Measurements from ENCODE around the gene DUSP23. TPM values are rescaled to one million over a fixed set of nuclear protein-coding genes. Genes with fewer than 3 reads are reported as not detected.

The DUSP23 gene
- total and polyA plus RNA-seq, 2 donors (not counting 3 experiments of a cell fraction or from before 2014, with no cell fraction given) = 82.5 to 197 TPM

- Histone ChIP-seq H3K36me3 (ENCODE audit: control insufficient read depth in 2 of 2, extremely low read depth in 1 of 2, insufficient read depth in 2 of 2, low read length in 2 of 2) (no peaks in the 10 kb centered on the region), H3K27ac (ENCODE audit: insufficient read depth, low read depth, low read length) (no peak overlapping the region), H2AFZ (ENCODE audit: low read depth, low read length) (no peak overlapping the region), H3K4me2 (ENCODE audit: insufficient read depth, low read length) (no peak overlapping the region), H3K27me3 (ENCODE audit: control insufficient read depth in 2 of 2, insufficient read depth in 2 of 2, low read length in 2 of 2) (no peaks in the 10 kb centered on the region), H3K9me1 (replicated peaks; ENCODE audit: control insufficient read depth, extremely low read depth, insufficient read depth, low read length) (no peaks in the 10 kb centered on the region), H3K9me3 (replicated peaks; ENCODE audit: control insufficient read depth, insufficient read depth, low read length) (no peaks in the 10 kb centered on the region), H3K79me2 (ENCODE audit: control insufficient read depth, insufficient read depth, low read length) (no peaks in the 10 kb centered on the region), H3K4me3 (replicated peaks in 1 of 3; ENCODE audit: insufficient read depth in 1 of 3, low read depth in 1 of 3, low read length in 3 of 3) (no peak overlapping the region), H3K4me1 (ENCODE audit: control insufficient read depth, extremely low read depth, insufficient read depth, low read length) (no peaks in the 10 kb centered on the region), H4K20me1 (replicated peaks; ENCODE audit: control insufficient read depth, extremely low read depth, insufficient read depth, low read length) (no peaks in the 10 kb centered on the region), H3K9ac (replicated peaks; ENCODE audit: extremely low read depth, insufficient read depth, low read length) (no peak overlapping the region)
- no peak for TF ChIP-seq MYC (IDR thresholded peaks at IDR 0.05; ENCODE audit: low read depth, low read length)
- no peak for TF ChIP-seq GATA2 (IDR thresholded peaks at IDR 0.05; ENCODE audit: insufficient read depth, insufficient read length, low read depth, low read length)
- TF ChIP-seq CTCF (IDR thresholded peaks at IDR 0.05; ENCODE audit: extremely low read depth in 1 of 2, insufficient read depth in 1 of 2, low read depth in 1 of 2, low read length in 2 of 2) = no peak
- no peak for TF ChIP-seq EZH2 (IDR thresholded peaks at IDR 0.05; ENCODE audit: borderline replicate concordance, low read depth, low read length, severe bottlenecking)
- no peak for TF ChIP-seq MAX (IDR thresholded peaks at IDR 0.05; ENCODE audit: insufficient read depth, insufficient read length)
- TF ChIP-seq JUN (IDR thresholded peaks at IDR 0.05; ENCODE audit: borderline replicate concordance, insufficient read depth, insufficient read length, low read depth) = no peak
- no peak for TF ChIP-seq POLR2AphosphoS5 (IDR thresholded peaks at IDR 0.05; ENCODE audit: insufficient read depth, low read depth, low read length)
- TF ChIP-seq POLR2A (IDR thresholded peaks at IDR 0.05; ENCODE audit: low read depth, low read length) = no peak
- no peak for TF ChIP-seq FOS (IDR thresholded peaks at IDR 0.05; ENCODE audit: borderline replicate concordance, insufficient read depth, low read length)
- POLR2A ChIA-PET = no interaction called here
- no peak for FAIRE-seq
- intact Hi-C loops (cut with micrococcal nuclease) (no loop called here), dilution Hi-C loops (cut with MboI; ENCODE audit: extremely low pct_ligation_motif_present, low sequenced_read_pairs) (no loop called here)
- DNase-seq (ENCODE audit: low read depth, low spot score) = no peak
- BruUV-seq (replicated peaks) = no TSS peak
- CTCF ChIA-PET = interaction anchor here (1.4 kb wide), 1 partner anchor 550 kb away, joined by 4 read pairs; no protein-coding TSS in a partner anchor
Measured at GRCh38 chr1:159763686-159764085, 17.1 kb upstream of the DUSP23 start.
